Bone marrow (tissue), 2 donors: ENCODE data around the gene LCE6A.

Source experiments
- DNase-seq, 2 donors: peaks; one replicate each; lab custom pipeline; 2025; lab: John Stamatoyannopoulos, UW

The LCE6A gene

GRCh38 chr1:152842556-152842955, at the start of gene LCE6A:
LCE6A (plus strand) TSS chr1:152842856; CDS start chr1:152843521, 665 bp downstream.
- DNase-seq, result no peak

DNA sequence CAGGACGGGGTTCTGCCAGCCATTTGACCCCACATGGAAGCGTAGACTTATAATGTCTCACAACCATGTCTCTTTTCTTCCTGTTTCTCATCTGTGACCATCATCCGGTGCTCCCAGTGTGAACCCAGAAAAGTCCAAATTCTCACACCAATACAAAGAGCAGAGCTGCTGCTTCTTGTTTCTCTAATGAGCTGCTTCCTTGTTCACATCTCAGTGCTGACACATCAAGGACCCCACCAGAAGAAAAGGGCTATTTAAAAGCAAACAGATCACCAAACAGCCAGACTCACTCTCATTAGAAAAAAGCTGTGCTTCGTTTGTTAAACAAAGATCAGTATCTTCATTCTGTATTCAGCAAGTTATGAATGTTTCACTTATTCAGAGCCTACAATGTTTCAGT, 47.0 kb upstream of the LCE6A start:
- DNase-seq, result no peak

GRCh38 chr1:152796421-152796820, 46.2 kb upstream of the LCE6A start, which contains the start of gene LCE1D:
LCE1D (plus strand) TSS chr1:152796721; CDS start chr1:152797795, 1,074 bp downstream.
- no peak for DNase-seq

DNA sequence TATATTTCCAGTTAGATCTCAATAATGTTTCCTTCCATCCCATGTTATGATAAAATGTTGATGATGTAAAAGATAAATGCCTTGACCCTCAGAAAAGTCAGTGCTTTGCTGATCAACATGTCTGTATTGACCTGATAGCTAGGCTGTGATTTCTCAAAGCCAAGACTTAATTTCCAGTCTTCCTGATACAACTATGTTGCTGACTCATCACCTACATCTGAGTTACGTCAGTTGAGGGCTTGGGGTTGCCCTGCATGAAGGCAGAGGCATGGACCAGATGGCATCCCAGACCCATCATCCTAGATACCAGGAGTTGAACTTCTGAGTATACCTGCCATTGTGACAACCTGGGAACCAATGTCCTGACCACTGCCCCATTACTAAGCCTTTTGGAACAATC, 41.3 kb upstream of the LCE6A start:
- DNase-seq, result no peak

DNA sequence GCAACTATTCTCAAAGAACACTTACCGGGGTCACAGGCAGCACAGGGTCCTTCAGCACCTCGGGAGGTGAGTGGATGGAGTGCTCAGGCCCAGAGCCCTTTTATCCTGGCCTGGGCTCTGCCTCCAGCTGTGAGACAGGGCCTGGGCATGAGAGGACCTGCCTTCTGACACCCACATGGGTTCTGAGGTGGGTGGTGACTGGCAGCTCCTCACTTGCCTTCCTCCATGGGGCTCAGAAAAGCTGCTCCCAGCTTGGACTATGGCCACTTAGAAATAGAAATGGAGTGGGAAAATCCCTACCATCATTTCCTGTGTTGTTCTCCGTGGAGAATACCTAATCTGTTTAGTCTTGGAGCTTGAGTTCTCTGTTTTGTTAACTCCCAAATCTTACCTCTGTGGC, 36.1 kb upstream of the LCE6A start, which contains the start of gene LCE1C:
Gene LCE1C, minus strand, starts transcription at position 76 of the 400 bp plus-strand sequence. CDS start 1,173 bp downstream, outside the sequence.
- no peak for DNase-seq

- no peak for DNase-seq
Observed at GRCh38 chr1:152811050-152811449, 31.6 kb upstream of the LCE6A start.

DNA sequence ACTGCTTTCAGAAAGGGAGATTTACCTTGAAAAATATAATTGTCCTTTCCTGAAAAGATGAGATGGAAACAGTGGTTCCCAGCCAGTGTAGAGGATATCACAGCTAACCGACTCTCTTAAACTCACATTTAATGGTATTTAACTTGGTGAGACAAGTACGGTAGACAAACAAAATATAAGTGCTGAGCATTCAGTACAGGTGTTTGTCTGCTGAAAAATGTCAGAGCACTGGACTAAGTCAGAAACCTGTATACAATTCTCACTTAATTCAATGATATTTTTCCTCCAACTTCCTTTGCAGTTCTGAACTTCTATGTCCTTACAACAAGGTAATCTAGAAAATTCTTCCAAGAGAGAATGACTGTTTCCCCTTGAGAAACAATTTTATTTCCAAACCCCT, 31.0 kb upstream of the LCE6A start, which contains the start of gene LCE1B:
Gene LCE1B, plus strand, starts transcription at position 301 of the 400 bp plus-strand sequence. CDS start 476 bp downstream, outside the sequence.
- DNase-seq, result no peak

GRCh38 chr1:152817309-152817708, 25.3 kb upstream of the LCE6A start:
- DNase-seq, result no peak

DNA sequence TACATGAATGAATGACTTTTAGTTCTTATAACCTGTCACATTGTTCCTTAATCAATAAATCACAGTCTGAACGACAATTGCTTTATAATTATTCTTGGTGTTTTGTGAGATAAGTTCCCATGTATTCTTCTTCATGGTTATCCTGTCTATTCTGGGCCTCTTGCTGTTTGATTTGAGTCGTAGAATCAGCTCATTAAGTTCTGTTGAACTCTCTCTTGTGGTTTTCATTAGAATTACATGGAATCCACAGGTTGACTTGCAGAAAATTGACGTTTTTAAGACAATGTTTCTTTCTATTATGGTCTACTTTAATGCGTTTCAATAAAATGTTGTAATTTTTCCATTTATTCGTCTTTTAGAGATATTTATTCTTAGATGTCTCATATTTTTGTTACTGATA, 19.4 kb upstream of the LCE6A start:
- DNase-seq, result no peak

DNA sequence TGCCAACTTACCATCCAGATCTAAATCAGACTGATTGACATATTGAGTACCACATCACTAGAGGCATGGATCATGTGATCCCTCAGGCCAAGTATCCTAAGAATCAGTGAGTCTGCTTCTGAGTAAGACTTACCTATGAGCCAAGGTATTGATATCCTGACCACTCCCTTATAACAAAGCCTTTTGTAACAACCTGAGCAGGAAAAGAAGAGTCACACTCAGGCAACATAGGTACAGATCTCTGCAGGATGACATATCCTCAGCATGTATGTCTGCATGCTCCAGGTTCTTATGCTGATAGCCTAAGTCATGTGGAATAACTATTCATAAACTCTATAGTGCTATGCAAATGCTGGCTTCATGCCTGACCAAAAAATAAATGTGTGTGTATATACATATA, 17.7 kb upstream of the LCE6A start:
- DNase-seq, result no peak

- no peak for DNase-seq
Observed at GRCh38 chr1:152827173-152827572, 15.5 kb upstream of the LCE6A start, which contains the start of gene LCE1A. LCE1A (plus strand) TSS chr1:152827473; CDS start chr1:152827473, 0 bp downstream.

GRCh38 chr1:152836870-152837269, 5.8 kb upstream of the LCE6A start:
- no peak for DNase-seq

DNA sequence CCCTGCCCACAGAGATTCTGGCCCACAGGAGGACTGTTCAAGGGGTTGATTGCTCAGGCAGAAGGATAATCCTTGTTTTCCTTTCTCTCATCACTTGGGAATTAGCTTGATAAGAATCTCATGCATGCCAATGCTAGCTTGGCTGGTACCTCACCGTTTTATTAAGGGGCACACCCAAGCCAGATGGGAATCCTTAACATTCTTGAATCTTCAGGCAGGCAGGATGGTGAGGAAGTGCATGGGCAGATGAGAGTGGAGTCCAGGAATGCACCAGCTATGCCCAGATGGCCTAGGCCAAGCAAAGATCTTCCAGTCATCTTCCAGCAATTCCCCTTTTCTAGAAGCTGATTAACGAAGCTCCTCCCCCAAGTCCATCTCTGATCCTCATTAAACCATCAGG, 13.0 kb downstream of the LCE6A start:
- DNase-seq, result no peak

DNA sequence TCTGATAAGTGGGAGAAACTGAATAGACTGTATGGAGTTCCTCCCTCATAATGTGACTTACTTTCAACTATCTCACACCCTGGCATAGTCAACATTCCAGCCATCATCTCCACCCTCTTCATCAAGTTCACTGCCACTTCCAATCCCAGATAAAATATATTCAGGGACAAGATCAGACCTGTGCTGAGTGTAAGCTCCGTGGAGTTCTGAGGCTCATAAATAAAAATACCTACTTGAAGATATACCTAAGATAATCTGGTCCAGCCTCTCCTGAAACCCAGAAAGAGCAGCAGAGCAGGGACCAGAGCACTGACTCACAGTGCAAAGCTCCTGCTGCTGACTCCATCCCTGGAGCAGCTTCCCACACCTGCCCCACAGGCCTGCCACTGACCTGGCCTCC, 15.4 kb downstream of the LCE6A start:
- no peak for DNase-seq

DNA sequence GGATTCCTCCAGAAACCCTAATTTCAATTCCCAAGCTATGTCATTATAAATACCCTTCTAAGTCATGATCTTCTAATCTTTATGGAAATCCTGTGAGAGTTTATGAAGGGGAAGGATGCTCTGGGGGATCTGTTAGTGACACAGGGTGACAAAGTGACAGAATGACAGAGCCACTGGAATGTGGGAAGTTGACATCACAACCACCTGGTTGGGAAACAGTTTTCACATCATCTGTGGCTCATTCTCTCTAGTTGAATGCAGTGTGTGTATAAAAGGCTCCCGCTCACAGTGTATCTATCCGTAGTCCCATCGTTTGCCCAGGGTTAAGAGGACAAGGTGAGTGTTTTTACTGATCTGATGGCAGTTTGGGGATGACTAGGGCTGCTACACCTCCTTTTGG, 17.0 kb downstream of the LCE6A start, which contains the start of gene LCE7A:
Gene LCE7A, plus strand, starts transcription at position 301 of the 400 bp plus-strand sequence. CDS start 702 bp downstream, outside the sequence.
- DNase-seq, result no peak

DNA sequence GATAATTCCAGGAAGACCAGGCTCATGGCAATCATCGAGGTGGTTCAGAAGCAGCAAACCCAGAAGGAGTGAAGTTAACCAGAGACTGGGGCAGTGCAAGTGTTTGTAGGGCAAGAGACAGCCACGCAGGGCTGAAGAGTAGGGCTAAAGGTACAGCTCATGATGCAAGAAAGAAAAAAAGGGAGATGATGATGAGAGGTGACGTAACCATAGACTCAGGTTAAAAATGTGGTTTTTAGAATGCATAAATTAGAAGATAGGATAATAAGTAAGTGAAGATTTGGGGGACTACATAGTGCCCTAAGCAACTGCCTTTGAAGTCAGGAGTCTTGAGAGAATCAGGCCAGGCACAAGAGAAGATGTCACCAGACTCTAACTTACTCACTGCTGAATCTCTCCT, 17.5 kb downstream of the LCE6A start:
- DNase-seq, result no peak

GRCh38 chr1:152861374-152861773, 18.7 kb downstream of the LCE6A start:
- DNase-seq, result no peak

GRCh38 chr1:152864443-152864842, 21.8 kb downstream of the LCE6A start:
- no peak for DNase-seq

DNA sequence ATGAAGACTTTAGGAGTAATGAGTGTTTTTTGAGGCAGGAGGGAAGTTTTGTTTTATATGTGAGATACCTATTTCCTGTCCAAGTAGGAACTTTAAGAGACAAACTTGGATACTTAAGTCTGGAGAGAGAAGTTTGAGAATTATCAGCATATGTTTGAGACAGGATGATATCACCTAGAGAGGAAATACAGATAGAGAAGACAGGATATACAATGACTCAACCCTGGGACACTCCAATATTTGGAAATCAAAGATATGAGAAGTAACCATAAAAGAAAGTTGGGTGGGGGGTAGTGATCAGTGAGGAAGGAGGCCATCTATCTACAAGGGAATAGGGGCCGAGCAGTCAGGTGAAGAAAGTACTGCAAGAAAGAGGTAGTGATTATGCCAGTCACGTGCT, 23.7 kb downstream of the LCE6A start:
- DNase-seq, result no peak

DNA sequence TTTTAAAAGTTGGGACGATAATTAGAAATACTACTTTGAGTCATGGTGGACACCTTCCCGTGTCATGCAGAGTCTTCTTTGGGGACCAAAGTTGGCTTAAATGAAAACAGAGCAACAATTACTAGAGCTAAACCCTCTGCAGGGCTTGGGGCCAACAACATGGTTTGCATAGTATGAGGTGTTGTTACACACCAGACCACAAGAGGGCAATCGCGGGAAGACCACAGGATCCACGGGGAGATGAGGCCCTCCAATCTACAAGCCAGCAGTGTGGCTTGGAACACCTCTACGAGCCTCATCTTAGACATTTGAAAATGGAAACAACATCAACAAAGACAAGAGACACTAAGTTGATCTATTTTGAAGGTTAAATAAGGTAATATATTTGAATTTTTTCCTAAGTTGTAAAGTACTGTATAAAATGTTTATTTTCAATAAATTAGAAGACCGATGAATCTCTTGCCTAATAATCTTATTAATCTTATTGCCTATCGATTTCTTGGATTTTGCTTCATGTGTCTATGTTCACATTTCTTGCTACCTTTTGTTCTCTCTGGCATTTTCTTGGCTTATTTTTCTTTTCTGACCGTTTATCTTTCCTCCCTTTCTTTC, 27.3 kb downstream of the LCE6A start:
- peak; percentile 1 to 49 for DNase-seq

GRCh38 chr1:152870831-152871730, 28.4 kb downstream of the LCE6A start:
- no peak for DNase-seq

DNA sequence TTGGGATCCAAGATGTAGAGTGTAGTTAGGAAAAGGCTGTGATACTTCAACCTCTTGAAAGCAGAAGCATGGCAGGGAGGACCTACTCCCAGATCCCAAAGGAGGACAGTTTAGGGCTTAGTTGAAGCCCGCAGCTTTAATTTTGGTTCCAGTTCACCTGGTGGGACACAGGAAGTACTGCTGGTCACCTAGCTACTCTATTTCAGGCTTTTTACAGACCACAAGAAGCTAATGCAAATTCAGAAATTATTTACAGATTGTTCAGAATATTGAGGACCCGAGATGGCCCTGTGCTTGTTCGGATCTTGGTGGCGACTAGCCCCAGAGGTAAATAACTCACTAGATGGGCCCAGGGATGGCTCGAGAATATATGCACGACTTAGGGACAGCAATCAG, 29.1 kb downstream of the LCE6A start:
- DNase-seq, result no peak

DNA sequence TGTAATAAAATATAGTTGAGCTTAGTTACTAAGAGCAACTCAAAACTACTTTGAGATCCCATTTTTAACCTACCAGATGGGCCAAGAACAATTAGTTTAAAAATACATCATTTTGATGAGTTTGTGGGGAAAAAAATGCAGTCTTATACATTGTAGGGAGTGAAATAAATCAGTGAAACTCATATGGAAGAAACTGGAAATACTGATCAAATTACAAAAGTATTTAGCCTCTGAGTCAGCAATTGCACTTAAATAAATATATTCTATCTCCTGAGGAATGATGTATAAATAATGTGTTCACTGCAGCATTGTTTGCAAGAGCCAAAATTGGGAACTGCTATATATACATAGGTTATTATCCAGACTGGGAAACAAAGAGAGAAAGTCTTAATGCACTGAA, 30.8 kb downstream of the LCE6A start:
- no peak for DNase-seq
